Measurements from ENCODE around the gene CALML3.
"Not testable (repeated sequence)": the region's sequence is repeated elsewhere in the genome, so short reads cannot be mapped to it uniquely, and the experiment has no call there.

Gene CALML3

DNA sequence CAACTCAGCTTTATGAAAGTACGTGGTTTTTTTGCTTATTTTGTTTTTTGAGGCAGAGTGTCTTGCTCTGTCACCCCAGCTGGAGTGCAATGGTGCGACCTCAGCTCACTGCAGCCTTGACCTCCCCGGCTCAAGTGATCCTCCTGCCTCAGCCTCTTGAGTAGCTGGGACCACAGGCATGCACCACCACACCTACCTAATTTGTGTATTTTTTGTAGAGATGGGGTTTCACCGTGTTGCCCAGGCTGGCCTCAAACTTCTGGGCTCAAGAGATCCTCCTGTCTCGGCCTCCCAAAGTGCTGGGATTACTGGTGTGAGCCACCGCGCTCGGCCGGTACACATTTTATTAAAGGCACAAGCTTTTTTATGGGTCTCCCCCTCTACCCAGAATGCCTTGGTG, 34.3 kb downstream of the CALML3 start:
- DNase-seq = not testable (repeated sequence)

DNA sequence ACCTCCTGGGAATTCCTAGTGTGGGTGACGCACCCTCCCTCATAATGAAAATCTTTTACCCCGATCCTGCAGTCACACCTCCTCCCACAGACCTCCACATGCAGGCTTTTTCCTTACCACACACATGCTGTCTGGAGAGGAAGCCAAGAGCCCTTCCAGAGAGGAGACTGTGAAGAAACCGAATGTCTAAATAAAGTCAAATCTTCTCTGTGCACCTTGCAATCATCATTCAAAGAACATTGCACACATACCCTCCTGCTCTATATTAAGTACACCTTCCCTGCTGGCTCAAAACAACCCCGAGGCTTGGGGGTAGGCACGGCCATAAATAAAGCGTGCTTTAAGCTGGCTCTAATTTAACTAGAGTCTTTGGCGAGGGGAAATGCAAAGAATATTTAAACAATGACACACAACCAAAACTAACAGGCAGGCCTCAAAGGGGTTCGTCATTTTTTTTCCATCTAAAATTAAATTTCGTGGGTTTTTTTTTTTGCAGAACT, 34.9 kb downstream of the CALML3 start:
- DNase-seq = no peak

DNA sequence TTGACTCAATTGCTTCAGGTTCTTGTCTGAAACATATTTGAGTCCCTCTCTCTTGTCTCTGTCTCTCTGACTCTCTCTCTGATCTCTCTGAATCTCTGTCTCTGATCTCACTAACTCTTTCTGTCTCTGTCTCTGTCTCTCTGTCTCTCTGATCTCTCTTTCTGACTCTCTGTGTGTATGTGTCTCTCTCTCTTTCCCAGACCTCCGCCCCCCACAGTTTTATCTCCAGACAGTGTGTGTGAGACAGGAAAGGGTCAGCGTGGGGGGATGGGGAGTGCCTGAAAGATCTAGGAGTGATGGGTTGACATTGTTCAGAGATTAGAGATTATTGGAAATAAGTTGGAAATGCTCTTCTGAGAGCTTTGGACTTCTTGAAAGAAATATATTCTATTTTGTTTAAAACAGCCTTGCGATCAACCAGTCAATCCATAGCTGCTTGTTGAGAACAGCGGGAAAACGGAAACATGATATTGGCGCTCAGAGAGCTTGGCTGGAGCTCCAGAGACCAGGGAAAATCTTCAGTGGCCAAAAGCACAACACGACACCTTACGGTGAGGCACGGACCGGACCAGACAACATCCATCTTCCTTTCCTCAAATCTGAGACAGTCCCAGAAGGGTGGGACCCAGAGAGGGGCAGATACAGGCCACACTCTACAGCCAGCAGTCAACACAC, 35.5 kb downstream of the CALML3 start:
- DNase-seq = no peak

DNA sequence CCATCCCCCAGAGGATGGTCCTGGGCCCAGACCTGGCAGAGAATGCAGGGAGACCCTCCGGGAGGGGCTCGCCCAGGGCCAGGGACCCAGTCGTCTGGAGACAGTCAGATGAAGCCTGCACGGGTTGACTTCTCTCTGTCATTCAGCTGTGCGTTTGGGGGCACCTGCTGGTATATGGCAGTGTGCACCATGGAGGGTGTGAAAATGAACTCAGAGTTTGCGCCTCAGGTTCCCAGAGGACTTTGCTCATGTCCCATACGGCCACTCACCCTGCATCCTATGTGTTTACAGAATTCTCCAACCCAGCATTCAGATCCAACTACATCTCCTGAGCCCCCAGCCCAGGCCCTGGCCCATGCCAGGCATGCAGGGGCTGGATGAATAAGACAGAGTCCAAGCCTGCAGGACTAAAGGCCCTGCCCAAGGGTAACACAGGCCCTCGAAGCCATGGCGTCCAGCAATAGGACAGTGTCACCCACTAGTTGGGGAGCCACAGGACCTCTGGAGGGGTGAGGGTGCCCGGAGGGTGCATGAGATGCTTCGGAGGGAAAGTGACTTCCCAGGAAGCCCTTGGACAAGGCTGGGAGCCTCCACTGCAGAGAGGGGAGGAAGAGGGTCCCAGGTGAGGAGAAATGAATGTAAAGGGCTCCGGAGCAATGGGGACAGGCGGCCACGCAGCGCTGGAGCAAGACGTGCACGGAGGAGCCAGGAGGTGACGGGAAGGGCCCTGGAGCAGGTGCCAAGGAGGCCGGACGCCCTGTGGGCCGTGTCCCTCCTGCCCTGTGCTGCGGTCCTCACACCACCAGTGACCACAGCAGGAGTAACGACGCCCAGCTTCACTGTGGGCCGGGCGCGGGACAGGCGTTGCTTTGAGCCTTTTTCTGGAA, 36.3 kb downstream of the CALML3 start:
- no peak for DNase-seq

DNA sequence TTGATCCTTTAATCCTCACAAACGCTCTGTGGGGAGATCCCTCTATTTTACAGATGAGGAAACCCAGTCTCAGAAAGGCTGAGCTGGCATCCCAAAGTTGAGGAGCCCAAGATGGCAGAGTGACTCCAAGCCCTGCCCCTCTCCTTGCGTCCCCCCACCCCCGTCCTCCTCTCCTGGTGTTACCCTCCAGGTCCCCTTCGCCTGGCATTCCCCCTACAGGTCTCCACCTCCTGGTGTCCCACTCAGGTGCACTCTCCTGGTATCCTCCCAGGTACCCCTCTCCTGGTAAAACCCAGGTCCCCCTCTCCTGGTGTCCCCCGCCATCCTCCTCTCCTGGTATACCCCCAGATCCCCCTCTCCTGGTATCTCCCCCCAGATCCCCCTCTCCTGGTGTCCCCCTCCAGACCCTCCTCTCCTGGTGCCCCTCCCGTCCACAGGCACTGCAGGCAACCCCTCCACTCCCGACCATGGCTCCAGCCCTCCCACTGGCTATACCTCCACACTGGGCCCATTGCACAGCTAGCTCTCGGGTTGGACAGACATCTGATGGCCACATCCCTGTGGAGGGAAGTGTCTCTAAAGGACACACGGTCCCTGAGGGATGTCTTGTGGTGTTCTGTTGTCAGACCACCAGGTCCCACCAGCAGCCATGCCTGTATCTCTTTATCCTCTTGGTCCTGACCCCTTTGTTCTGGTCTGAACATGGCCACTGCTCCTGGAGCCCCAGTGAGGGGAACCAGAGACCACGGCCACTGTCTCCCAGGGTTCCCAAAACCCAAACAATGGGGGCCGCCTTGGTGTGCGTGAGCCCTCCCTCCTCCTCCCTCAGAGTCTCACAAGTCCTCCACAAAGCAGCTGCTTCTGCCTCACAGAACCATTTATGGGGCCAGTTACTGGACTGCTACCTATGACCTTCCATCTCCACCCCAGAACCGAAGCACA, 37.2 kb downstream of the CALML3 start:
- DNase-seq = no peak

DNA sequence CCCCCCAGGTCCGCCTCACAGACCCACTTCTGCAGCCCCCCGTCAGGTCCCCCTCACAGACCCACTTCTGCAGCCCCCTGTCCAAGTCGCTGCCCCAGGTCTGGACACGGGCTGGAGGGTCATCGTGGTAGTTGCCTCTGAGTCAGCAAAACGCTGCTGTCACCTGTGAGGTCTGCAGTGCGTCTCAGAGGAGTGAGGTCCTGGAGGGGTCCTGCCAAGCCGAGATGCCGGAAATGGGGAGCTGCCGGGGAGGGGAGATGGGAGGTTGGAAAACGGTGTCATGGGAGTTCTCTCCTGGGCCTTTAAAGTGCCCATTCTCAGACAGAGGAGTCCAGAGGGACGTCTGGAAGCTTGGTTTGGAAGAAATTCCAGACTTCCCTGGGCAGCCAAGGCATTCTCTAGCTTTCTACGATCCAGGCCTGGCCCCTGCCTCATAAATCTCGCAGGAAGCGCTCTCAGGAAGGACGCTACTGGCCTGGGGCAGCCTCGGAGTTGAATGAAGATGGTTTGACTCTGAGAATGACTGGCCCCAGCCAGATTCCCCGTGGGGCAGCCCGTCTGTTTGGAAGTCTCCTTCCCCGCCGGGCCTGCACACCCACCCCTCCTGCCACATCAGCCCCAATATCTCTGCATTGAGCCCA, 38.7 kb downstream of the CALML3 start:
- DNase-seq = no peak

DNA sequence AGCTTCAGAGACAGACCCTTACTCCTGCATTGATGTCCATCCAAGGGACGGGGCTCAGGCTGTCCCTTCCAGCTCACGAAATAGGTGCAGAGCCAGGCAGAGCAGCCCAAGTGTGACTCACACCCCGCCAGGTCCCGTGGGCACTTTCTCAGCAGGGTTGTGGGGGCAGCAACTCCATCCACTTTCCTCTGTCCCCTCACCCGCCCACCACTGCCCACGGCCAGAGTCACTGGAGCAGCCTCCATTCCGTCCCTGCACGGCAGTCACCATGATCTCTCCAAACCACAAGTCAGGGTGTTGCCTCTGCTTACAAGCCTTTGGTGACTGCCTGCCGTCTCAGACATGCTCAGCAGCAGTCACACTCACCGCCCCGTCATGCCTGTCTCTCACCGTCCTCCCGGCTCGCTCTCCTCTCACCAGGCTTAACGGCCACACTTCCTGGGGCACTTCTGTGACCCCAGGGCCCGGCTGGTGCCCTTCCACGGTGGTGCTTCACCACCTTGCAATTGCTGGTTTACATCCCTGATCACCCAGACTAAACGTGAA, 39.3 kb downstream of the CALML3 start:
- no peak for DNase-seq

DNA sequence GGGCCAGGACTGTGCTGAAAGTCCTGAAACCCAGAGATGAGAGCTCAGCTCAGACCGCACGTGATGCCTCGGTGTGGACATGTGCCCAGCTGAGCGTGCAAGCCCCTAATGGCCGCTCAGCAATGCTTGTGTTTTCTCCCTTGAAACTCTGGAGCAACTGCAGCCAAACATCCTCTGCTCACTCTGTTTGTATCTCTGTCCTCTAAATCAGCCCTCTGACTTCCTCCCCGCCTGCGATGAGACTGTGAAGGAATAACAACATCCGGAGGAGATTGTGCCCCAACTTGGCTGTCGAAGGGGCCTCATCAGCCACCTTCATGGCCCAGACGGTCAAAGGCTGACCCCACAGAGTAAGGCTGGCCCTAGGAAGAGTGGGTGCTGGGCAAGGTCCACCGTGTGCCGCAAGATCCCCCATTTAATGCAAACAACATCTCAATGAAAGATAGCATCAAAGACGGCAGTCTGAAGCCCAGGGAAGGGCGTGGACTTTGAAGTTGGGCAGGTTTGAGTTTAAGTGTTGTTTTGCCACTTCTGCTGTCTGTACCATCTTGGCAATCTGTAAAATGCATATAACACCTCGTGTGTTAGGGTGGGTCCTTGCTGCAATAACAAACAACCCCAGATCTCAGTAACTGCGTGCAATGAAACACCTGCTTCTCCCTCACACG, 39.9 kb downstream of the CALML3 start:
- DNase-seq = no peak

DNA sequence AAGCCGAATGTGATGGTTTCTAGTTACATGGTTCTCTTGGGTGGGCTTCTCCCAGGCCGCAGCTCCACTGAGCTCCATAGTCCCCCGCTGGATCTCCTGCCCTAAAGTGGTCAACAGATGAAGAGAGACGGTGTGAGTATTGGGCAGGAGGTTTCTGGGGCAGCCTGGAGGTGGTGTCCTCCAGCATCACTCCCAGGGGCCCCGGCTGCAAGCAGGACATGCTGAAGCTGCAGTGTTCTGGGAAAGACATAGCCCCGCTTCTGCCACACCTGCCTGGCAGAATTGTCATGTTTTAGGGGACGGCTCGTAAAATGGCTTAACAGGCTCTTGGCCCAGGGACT, 40.4 kb downstream of the CALML3 start:
- DNase-seq = no peak

DNA sequence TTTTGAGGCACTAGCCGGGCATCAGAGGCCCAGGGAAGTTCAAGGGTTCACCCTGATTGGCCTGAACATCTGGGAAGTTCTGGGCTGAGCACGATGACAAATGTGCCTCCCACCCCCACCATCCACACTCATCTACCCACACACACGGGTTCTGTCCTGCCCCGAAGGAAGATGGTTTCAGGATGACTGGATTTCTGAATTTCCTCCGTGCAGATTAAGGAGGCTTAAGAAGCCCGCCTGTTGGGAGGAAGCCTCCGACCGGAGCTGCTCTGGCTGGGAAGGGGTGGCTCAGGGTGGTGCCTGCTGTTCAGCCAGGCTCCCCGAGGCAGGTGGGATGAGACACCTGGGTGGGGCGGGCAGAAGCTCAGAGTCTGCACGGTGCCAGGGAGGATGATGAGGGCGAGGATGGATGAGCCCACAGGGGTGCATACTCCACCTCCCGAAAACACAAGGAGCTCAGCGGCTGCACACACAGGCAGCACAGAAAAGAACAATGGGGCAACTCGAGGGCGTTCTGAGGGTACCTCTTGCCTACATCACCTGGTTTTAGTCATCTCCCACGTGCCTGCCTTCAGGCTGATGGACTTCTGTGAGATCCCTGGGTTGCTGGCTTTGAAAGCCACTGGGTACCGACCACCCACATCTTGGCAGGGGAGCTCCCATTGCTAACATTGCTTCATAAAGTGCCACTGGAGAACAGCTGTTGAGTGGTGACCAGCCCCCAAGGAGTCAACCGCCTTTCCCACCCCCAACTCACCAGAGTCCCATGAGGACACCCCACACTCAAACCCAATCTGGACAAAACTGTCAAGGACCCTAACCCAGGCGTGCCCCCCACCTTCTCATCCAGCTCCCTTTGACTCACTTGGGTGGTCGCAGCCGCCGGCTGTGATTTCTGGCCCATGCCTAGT, 41.2 kb downstream of the CALML3 start:
- no peak for DNase-seq

DNA sequence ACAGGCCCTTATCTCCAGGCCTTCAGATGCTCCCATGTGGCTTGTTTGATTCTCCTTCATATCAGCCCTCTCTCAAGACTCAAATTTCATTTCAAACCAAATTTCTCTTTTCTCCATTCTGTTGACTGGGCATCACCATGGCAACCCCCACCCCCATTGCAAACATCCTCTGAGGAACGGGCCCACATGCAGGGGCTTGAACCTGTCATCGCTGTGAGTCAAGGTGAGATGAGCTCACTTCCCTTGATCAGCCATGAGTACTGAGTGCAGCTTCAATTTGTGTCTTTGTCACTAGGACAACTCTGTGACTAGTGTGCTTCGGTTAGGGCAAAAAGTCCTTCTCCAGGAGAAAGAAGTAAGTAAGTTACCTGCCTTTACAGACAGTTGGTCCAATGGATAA, 41.9 kb downstream of the CALML3 start:
- no peak for DNase-seq

DNA sequence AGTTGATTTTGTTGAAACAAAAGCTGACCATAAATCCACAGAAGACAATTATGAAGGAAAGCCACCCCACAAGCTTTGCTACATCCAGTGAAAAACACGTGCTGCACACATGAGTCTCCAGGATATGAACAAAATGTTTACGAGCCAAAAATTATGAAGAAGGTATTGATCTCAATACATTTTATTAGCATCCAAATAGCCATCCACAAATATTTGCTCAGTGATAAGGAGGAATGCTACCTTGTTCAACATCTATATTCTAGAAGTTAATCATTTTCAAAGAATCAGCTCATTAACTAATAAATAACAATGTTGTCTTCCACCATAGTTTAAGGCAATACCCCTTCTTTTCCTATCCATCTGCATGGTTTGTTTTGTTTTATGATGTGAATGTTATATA, 42.7 kb downstream of the CALML3 start:
- no peak for DNase-seq

DNA sequence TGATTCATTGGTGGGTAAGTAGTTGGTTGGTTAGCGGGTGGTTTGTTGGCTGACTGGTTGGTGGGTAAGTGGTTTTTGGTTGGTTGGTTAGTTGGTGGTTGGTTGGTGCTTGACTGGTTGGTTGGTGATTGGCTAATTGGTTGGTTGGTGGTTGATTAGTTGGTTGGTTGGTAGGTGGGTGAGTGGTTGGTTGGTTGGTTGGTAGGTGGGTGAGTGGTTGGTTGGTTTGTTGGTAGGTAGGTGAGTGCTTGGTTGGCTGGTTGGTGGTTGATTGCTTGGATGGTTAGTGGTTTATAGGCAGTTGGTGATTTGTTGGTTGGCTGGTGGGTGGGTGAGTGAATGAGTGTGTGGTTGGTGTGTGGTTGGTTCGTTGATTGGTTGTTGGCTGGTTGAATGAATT, 44.2 kb downstream of the CALML3 start:
- no peak for DNase-seq

DNA sequence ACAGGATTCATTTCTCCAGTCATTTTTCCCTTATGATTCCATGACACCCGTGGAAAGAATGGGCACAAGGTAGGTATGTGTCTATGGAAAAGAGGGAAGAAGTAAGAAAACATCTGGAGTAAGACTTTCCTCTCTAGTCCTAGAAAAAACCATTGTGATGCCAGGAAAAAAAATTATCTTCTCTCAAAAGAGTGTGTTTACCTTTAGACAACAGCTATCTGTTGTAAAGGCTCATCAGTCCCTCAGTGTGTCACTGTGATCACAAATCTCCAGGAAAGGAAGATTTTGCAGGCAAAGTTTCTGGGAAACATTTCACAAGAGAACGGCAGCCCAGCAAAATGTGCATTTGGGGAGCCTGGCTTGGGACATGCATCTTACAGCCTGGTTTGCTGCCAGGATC, 44.8 kb downstream of the CALML3 start:
- DNase-seq = no peak

DNA sequence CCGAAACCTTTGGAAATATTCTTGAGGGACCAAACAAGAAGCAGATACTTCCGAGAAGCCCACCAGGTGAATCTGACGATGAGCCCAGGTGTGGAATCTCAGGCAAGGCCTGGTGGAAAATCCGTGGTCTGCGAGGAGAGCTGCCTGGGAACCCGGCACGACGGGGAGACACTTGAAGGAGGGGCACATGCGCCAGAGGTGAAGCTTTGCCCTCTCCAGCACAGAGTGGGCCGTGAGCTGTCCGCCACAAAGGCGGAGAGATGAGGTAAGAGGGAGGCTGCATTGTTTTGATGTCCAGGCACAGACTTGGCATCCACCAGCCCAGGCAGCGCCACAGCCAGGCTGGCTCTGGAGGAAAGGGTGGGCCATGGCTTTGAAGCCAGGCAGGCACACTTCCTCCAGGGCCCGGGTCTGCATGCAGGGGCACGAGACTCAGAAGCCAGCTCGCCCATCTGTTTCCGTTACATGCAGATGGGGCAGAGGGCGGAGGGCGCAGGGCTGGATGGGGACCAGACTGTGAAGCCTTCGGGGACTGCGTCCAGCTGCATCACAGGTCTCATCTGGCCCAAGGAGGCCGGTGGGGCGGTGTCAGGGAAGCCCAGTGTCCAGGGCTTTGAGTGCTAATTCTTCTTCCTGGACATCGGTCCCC, 45.4 kb downstream of the CALML3 start:
- no peak for DNase-seq

DNA sequence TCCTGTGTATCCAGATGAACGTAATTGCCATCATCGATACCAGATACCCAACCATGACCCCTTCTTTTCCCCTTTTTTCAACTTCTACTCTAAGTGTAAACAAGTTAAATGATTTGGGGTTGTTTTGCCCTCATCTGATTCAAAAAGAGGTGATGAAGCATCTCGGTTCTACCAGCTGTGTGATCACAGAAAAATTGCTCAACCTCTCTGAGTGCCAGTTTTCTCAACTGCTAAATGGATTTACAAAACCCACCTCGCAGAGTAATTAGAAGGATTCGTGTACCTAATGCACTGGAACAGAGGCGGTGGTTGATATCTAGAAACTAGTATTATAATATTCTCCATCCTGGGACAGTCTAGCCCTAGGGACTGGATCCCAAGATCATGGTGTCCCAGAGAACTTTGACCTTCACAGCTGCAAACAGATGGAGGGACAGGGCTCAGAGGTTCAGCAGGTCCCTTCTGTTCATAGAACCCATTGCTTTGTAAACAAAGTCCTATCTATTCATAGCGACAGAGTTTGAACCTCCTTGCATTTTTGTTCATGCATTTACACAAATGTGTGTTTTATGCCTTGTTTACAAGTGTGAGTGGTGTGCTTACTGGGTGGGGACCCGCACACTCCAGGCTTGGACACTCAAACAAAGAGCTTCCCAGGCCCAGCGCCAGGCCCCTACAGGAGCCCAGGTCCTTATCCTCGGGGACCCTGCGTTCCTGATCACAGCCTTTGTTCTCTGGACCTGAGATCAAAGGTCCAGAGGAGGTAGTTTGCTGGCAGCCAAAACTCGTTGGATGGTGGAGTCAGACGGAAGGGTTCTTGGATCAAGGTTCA, 46.4 kb downstream of the CALML3 start:
- DNase-seq = no peak

DNA sequence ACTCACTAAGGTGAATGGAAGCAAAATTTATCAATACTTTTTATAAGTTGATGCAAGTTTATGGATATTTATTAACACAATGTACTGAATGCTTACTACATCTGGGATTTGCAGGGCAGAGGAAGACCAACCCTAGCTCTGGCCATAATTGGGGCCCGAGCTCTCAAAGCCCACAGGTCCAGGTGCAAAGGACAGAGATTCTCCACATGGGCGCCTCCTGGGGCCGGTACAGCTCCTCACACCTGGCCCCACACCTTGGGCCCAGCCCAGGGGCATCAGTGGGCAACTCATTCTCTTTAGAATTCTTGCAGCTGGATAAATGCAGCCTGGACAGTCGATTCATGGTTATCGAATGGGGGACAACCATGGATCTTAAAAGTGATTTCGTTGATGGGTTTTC, 47.1 kb downstream of the CALML3 start:
- no peak for DNase-seq

DNA sequence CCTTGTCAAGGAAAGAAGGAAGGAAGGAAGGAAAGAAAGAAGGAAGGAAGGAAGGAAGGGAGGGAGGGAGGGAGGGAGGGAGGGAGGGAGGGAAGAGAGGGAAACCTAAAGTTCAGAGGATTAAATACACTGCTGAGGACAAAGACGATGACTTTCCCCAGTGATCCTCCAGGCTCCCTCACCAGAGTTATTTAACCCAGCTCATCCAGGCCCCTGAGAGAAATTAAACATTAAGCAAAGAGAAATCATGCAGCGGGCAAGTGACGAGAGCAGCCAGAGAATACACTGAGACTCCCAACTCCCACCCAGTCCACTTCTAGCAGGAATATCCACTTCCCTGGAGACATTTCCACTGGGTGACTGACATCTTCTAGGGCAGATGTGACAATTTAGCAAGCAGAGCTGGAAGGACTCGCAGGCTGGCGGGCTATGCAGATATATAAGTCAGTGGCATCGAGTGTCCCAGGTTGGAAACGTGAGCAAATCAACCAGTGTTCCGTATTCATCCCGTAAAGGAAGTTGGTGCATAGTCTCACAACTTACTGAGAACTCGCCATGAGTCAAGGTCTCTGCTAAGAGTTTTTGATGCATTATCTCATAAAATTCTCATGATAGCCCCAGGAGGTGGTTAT, 48.7 kb downstream of the CALML3 start:
- no peak for DNase-seq
